GM19452 (cell line): ENCODE data around the gene TSPAN18.

Experiments
- ATAC-seq: cut with Tn5 transposase; IDR thresholded peaks from one replicate; pipeline ENCODE4 v1.9.1; 2021; ENCODE audit not compliant: unreplicated experiment

The TSPAN18 gene

DNA sequence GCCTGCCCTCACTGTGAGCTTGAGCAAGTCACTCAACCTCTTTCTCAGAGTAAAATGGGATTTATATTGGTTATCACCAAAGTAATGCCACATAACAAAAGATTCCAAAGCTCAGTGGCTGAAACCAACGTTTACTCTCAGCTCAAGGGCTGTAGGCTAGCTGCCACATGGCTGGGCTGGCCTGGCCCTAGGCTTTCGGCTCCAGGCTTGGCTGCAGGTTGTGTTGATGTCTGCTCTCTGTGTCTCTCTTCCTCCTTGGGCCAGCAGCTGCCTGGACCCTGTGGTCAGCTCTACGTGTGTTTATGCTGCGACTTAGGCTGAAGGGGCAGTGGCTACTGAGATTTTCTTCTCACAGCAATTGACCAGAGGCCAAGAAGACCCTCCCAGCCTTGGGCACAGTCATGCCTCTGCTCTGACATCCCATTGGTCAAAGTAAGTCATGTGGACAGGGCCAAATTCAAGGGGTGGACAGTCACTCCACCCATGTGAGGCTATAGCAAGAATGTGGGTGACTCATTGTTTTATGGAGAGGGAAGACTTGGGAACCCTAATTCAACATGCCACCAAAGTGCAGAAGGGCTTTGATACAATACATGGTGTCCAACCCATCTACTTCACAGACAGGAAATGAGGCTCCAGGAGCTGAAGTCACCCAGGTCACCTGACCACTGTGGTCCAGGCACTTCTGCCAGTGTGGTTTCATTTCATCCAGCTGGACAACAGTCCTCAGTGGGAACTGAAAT is 90.6 kb downstream of the TSPAN18 start:
- no peak for ATAC-seq

GRCh38 chr11:44818110-44818509 is 91.3 kb downstream of the TSPAN18 start:
- no peak for ATAC-seq

DNA sequence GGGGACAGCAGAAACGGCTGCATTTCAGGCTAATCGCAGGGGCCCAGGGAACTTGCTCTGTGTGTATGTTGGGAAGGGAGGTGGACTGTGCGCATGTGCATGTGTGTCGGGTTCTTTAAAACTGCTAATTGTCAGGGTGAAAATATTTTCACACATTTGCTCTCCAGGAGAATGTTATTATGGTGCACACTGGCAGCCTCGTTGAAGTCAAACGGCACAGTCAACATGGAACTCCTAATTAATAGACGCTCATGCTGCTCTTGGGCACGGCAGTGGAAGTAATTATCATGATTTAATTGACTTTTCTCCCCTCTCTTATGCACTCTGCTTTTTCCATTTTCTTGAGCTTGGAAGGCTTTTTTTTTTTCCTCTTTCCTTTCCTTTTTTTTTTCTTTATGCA is 92.6 kb downstream of the TSPAN18 start:
- ATAC-seq = no peak

DNA sequence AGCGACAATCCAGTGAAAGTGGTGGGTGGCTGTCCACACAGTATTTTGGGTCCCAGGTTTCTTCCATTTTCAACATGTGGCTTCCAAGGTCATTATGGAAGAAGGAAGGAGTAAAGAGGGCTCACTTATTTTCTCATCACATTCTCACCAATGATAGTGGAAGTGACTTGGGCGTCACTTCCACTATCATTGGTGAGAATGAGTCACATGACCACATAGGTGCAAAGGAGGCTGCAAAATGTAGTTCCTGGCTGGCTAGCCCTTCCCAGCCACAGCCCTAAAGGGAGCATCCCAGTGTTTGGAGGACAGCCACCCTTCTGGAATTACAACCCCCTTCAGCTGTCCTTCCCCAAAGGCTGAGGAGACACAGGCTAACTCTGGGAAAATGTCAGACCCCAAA is 95.6 kb downstream of the TSPAN18 start:
- no peak for ATAC-seq

DNA sequence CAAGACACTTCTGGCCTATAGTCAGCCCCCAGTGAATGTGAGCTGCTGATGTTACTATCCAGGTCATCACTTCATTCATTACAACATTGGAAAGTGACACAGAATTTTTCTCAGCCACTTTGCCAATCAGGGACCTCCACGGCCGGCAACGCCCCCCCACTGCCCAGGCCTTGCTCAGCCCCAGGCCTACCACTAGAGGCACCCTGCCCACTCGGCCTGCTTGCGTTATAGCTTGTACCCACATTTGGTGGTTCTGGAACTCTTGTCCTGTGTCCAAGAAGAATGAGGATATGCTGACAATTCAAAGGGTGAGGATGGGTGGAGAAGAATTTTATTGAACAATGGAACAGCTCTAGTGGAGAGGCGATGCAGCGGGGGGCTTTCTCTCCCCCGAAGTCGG is 96.2 kb downstream of the TSPAN18 start:
- ATAC-seq = no peak

- ATAC-seq = no peak
Measured at GRCh38 chr11:44823868-44824267, 97.1 kb downstream of the TSPAN18 start.

GRCh38 chr11:44824300-44824704 is 97.5 kb downstream of the TSPAN18 start:
- ATAC-seq = no peak

GRCh38 chr11:44825058-44825785 is 98.5 kb downstream of the TSPAN18 start:
- no peak for ATAC-seq

DNA sequence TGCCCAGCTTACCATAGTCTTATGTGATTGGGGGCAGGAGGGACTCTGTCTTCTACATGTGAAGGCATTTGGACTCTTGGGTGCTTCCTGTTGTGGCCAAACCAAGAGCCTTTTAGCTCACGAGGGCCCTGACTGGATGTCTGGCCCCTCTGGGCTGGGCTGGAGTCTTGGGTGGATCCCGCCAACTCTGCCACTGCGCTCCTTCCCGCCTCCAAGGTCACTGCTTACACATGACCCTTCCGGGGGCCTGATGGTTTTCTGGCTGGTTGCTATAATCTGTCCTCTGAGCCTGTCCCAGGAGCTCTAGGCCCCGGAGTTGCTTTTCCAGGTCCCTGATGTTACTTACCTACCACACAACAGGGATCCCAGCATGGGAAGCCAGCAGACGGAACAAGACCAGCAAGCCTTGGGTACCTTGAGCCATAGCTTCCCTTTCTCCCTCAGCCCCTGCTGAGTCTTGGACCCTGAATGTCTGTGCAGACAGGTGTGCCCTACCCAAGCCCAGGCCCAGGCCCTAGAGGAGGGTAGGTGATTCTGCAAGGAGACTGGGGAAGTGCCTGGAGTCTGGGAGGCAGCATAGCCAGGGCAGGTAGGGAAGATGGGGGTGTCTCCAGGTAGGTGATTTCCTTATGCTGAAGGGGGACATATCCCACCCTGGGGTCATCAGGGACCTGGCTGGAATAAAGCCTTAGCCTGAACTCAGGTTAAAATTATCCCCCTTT is 100.3 kb downstream of the TSPAN18 start:
- ATAC-seq = no peak

DNA sequence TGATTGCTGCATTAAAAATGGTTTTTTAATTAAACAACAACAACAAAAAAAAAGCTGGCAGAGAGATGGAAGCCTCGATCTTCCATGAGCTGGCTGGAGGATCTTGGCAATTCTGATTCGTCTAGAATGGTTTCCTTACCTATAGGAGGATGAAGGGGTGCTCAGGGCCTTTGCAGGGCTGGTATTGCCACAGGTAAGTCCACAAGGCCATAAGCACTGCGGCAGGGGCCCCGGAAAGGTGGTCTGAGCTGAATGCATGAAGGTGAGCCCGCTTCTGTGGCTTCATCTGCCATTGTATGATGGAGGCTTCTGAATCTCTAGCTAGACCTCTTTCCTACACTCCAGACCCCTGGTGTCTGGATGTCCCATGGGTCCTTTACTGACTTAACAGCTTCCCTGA is 101.5 kb downstream of the TSPAN18 start:
- no peak for ATAC-seq

GRCh38 chr11:44829838-44830237 is 103.1 kb downstream of the TSPAN18 start:
- no peak for ATAC-seq

GRCh38 chr11:44831605-44832394 is 105.0 kb downstream of the TSPAN18 start:
- no peak for ATAC-seq

GRCh38 chr11:44832452-44832851 is 105.7 kb downstream of the TSPAN18 start:
- ATAC-seq = no peak

GRCh38 chr11:44833221-44833876 is 106.6 kb downstream of the TSPAN18 start:
- no peak for ATAC-seq

DNA sequence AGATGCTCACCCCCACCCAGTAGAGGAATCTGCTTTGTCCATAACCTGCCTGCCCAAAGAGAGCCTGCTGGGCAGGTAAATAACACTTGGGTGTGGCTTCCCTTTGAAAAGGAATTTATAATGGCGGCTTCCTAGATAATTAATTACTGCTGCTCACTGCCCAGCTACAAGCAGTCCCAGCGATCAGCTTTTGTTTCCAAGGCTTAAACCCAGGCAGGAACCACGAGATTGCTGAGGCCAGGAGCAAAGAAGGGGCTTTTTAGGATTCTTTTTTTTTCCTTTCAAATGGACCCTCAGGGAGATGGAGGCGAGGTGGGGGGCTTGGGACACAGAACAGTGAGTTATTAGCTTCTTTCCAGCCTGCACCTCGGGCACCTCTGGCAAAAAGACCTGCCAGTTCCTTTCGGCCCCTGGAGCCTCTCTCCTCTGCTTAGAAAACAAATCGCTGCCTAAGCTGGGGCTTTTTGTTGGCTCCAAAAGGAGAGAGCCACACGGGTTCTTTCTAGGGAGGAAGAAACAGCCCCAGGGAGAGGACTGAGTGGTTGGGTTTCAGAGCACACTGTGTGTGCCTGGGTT is 107.2 kb downstream of the TSPAN18 start:
- no peak for ATAC-seq

GRCh38 chr11:44834846-44835245 is 108.1 kb downstream of the TSPAN18 start:
- ATAC-seq = no peak

- ATAC-seq = no peak
Measured at GRCh38 chr11:44835296-44835695, 108.5 kb downstream of the TSPAN18 start.

DNA sequence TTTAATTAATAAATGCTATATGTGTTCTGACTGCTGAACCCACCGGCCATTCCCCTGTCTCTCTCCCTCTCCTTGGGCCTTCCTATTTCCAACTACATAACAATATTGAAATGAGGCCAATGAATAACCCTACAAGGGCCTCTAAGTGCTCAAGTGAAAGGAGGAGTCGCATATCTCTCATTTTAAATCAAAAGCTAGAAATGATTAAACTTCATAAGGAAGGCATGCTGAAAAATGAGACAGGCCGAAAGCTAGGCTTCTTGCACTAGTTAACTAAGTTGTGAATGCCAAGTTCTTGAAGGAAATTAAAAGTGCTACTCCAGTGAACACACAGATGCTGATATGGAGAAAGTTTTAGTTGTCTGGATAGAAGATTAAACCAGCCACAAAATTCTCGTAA is 109.2 kb downstream of the TSPAN18 start:
- no peak for ATAC-seq

DNA sequence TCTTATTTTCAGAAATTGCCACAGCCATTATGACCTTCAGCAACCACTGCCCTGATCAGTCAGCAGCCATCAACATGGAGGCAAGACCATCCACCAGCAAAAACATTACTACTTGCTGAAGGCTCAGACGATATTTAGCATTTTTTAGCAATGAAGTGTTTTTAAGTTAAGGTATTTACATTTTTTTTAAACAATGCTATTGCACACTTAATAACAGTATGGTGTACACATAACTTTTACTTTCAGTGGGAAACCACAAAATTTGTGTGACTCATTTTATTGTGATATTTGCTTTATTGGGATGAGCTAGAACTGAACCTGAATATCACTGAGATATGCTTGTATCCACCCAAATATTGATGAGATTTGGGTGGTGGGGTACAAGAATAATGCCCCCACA is 110.9 kb downstream of the TSPAN18 start:
- ATAC-seq = no peak

DNA sequence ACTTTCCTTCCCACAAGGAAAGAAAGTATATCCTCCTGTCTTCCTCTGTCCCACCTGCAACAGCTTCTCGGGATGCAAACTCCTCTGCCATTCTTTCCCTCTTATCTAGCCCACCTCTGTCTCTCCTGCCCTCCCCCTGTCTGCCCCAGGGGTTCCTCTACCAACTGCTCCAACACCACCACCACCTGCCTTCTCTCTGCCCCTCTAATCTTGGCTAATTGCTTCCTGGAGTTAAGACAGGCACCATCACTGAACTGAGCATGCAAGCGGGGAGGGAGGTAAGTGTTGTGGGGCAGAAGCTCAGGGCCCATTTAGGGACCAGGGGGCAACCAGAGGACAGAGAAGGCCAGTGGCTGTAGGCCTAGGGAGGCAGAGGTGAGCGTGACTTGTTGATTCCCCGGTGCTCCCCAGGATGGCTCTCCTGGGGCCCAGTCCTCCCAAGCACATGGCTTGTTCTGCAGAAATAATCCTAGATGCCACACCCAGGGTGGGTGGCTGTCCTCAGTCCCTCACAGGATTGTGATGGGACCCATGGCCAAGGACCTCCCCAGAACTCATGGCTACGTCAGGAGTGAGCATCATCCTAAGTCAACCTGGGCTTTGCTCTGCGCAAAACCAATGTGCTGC is 112.8 kb downstream of the TSPAN18 start:
- ATAC-seq = no peak
